Activated CD4-positive, alpha-beta T cell treated with anti-CD3 and anti-CD28 coated beads, Interleukin-2, amount 50 U/mL, for 24 hours (primary cell): Measurements from ENCODE around the gene DMD.

Experiments used
- DNase-seq, 2 donors: peaks; one replicate each; pipeline ENCODE4 v3.0.0-alpha.2; 2020; ENCODE audit warnings: low read depth in 1 of 2, low spot score in 1 of 2

The DMD gene

DNA sequence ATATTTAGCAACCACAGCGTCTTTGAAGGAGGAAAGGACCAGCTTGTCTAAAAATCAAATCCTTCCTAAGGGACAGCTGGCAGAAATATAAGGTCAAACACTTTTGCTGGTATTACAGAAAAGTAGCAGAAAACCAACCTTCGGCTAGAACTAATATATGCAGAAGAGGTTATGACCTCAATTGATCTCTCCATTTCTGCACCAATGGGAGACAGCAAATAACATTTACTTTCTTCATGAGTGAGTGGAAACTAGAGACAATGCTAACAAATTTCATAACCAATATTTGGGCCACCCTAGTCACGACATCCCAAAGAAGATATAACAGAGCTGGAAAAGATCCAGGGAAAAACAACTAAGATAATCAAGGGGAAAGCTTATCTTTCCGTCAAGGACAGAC, 1892.5 kb downstream of the DMD start:
- DNase-seq, result no peak

DNA sequence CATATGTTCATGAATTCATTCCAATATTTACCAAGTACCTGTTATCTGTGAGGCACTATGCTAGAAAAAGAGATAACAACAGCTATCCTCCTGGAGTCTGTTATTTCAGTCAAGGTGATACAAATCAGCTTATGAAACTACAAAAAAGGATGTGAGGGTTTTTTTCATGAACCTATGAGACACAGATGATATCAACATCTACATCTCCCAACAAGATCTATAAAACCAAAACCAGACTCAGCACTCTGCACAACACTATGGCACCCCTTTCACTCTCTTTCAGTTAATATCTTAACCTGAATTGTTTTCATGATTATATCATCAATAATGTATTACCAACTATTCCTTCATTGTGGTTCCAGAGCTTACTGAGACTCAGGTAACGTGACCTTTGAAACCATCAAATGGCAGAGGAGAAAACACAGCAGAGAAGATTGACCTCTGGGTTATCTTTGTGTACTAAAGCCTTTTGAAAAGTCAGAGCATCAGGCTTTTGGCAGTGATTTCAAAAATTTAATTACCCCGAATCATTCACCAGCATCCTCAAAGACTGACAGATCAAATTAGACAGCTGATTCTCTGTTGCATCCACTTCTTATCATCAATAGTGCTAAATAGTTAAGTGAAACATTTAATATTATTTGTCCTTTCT, 1894.9 kb downstream of the DMD start:
- no peak for DNase-seq

DNA sequence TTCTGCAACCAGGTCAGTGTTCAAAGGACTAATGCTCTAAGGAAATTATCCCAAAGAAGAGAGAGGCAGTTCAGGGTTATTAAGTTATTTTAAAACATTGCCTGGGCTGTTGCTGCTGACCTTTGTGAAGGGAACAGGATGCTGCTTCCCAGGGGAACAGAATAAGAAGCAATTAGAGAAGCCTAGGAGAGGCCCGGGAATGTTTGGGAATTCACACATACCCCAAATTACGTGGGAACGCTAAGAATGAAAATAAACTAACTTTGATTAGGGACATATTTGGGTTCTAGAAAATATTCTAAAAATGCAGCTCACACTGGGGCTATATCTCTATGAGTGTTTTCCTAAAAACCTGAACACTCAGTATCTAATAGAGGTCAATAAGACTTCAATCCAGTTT, 1896.4 kb downstream of the DMD start:
- DNase-seq, result no peak

DNA sequence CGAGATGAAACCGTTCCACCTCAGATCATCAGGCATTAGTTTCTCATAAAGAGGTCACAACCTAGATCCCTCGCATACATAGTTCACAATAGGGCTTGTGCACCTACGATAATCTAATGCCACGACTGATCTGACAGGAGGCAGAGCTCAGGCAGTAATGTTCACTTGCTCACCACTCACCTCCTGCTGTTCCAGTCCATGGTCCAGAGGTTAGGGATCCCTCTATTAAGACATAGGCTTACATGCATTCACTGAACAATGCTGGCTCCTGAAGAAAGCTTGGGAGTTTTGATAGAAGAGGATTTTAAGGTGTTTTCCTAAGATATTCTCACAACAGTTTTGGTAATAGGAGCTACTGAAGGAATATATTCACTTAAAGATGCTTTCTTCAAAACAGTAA, 1903.4 kb downstream of the DMD start:
- DNase-seq, result no peak

DNA sequence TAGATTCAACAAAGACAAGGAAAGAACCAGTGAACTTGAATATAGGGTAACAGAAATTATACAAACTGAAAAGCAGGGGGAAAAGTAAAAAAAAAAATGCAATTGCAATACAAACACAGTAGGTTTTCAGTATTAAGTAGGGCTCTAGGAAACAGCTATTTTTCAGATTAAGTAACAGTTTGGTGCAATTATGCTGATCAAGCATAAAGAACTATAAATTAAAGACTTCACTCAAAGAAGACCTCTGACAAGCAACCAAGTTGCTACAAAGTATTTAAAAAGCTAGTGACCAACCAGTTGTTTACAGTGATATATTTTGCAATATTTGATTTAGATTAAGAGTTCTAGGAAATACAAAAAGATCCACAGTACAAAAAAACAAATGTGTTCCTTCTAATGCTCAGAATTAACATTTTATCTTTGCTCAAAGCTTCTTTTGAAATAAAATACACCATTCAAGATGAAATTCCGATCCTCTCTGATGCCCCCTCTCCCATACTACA, 1908.7 kb downstream of the DMD start:
- no peak for DNase-seq

DNA sequence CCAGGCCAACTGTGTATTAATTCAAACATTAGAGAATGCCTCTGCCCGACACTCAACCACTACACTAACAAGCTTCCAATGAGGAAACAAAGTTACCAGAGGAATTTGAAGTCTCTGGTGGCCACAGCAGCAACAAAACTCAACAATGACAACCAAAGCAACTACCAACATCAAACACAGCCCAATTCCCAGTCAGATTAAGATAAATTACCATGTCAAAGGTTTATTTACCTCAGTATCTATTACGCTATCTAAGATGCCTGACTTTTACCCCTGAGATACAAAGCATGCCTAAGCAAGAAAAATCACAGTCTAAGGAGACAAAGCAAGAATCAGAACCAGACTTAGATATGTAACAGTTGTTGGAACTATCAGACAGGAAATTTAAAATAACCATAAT, 1909.4 kb downstream of the DMD start:
- no peak for DNase-seq

DNA sequence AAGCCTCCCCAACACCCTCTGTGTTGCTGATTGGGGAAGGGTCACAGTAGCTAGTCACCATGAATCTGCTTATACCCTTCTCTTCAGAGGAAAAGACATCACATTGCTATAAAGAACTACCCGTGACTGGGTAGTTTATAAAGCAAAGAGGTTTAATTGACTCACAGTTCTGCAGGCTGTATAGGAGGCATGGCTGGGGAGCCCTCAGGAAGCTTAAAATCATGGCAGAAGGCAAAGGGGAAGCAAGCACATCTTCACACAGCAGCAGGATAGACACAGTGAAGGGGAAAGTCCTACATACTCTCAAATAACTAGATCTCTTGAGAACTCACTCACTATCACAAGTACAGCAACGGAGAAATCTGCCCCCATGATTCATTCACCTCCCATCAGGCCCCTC, 1910.1 kb downstream of the DMD start:
- DNase-seq, result no peak

DNA sequence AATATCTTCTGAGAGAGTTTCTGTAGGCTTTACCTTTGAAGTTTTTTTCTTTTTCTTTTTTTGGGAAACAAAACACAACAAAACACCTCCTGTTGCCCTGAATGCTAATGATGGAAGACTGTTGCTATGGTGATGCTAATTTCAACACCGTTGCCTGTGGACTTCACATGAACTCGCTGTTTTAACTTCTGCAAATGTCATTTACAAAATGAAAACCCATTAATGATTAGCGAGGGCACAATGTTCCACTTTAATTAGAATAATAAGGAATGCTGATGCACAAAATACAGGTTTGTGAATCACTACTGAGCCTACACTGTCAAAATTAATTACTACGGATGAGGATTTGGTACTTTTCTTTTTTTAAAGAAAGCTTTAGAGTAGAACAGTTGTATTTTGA, 1912.4 kb downstream of the DMD start:
- DNase-seq, result no peak

DNA sequence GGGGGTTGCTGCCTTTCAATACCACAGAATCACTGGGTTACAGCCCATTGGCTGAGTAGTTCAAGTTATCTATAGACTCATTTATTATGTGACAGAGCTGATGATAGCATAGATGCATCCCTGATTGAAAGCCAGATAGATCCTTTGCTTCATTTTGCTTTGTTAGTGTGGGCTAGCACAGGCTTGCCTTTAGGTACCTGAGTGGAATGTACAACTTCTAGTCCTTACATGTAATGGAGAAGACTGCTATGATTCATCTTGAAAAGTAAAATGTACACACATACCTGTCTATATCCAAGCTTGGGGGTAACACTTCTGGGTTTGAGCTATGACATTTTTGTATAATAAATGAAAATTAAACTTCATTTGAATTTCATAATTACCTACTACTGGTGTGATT, 1913.5 kb downstream of the DMD start:
- no peak for DNase-seq

DNA sequence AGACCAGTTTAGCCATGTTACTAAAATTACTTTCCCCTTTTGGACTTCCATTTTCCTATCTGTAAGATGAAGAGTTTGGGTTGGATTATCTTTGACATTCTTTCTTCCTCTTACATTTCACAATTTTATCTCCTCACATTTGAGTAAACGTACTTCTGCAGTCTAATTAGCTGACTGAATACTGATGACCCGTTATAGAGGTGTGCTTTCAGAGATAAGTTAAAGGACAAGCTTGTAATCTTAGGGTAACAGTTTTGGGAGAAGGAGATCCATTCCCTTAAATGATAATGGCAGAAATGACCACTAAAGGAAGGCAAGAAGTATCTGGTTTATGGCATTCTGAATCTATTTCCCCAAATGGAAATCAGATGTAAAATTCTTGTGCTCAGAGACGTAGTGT, 1916.9 kb downstream of the DMD start:
- no peak for DNase-seq

DNA sequence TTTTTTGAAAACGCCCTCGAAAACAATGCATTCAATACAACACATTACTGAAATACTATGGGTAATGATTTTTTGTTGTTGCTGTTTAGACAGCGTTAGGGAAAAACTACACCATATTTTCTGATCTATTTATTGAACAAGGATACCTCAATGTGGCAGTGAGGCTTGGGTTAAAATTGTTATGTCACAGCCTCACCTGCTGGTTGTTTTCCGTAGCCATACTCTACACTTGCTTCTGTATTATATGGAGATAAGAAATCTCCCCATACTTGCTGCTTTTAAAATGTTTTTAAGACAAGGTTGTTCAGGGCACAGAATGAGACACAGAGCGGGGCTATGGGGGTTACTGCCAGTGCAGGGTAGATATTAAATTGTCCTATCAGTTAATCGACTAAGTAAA, 1917.9 kb downstream of the DMD start:
- DNase-seq, result no peak

DNA sequence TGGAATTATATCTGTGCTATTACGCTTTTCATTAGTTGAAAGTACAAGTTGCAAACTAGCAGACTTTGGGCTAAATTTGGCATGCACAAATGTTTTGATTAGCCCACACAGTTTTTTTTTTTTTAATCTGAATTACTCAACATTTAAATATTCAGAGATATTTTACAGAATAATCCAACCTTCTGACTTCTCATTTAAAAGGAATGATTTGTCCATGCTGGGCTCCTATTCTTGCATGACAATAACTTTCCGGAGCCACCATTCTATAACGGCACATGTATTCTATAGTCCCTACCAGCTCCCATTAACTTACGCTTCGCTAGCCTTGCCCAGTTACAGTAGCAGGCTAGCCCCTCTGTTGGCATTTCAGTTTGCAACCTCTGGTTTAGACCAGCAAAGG, 1920.2 kb downstream of the DMD start:
- DNase-seq, result no peak

DNA sequence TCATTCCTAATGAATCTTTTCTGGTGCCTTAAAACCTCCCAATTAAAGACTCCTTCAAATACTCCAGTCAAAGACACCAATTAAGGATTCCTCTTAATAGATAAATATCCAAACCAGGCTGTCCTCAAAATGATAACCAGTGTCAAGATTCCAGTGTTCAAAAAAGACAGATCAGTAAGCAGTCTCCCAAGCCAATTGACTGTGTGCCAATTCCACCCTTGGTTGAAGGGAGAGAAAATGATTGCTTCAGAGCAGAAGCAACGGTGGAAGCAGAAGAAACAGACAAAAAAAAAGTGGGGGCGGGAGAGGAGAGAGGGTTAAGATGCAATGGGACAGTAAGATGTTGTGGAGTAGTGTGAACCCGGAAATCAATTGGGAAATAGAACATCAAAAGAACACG, 1923.5 kb downstream of the DMD start:
- DNase-seq, result no peak

DNA sequence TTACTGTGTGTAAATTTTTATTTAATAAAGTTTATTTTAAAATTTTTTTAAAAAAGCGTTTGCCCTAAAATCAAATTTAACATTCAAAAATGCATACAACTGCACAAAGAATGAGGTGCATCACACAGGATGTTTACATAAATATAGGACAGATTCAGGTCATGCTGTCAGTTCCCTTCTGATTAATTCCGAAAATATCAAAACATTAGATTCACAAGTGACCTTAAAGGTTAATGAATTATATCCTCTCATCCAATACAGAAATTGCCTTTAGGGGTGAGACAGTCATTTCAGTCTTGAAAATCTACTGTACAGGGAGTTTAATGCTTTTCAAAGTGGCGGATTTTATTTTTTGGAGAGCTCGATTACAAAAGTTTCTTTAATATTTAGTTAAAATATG, 1930.8 kb downstream of the DMD start:
- DNase-seq, result no peak

DNA sequence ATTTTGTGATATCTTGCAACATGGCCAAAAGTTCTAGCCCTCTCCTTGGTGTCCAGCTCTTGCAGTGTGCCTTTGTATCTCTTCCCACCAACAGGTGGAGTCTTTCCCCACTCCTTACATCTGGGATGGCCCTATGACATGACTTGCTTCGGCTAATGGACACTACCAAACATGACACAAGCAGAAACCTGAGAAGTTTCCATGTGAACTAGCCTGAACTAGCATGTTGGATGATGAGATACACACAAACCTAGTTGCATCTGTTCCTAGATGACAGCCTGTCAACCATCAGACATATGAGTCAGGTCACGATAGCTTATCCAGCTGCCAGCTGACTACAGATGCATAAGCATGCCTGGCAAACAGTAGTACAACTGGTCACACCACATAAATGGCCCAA, 1932.0 kb downstream of the DMD start:
- DNase-seq, result no peak

DNA sequence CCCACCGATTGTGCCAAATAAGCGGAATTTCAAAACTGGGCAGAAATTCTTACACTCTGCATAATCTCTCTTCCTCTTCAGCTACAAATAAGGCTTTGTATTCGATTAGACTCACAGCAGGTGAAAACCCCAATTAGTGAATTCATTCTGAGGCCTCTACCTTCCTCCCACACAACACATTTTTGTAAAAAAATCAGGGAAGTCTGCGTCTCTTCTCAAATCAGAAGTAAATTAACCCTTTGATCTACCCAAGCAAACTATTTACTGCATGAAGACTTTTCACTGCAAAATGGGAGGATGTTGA, 1938.9 kb downstream of the DMD start:
- no peak for DNase-seq

DNA sequence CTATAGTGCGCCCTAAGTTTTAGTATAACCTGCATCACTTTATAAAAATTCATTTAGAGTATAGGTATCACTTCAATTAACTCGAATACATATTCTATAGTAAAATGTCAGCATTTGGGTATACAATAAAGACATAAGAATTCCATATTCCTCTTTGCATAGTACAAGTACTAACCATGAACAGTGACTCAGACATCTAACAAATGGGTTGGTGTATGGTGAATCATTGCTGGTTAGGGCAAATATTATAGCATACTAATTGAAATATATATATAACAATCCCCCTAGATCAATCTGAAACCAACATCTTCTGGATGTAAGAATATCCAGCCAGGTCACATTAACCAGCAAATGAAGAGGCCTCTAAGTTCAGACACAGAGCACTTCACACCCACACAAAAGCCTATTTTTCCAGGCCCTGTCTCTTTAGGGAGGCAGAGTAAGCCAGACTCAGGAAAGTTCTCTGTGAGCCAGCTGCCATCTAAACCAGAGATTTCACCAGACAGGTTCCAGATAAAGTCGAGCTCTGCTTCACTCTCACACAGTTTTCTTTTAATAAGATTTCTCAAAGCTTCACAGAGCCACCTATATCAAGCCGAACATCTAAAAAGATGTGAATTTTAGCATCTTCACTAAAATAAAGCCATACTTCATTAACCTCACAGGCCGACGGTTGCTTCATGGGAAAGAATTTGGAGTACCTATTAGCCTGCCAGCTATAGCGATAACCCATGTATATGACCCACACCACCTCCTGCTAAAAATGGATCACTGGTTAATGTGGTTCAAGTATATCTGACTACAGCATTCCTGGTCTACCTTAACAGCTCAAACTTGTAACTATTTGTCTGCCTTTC, 1939.5 kb downstream of the DMD start:
- DNase-seq, result no peak

DNA sequence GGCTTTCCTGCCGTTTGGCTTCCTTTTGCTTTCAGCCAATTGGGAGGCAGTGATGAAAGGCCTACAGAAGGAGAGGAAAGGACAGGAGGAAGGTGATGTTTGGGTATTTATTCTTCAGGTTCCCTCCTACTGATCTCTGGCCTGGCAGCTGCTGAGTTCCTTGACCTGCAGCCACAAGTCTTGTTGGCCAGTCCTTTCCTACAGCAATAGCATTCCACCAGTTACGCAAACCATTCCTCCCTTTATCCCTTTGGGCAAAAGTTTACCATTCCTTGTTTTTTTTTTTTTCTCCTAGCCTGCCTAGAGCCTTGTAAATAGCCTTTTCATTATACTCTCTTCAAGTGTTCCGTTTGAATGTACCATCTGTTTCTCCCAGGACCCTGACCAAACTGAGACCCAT, 1941.4 kb downstream of the DMD start:
- DNase-seq, result no peak

DNA sequence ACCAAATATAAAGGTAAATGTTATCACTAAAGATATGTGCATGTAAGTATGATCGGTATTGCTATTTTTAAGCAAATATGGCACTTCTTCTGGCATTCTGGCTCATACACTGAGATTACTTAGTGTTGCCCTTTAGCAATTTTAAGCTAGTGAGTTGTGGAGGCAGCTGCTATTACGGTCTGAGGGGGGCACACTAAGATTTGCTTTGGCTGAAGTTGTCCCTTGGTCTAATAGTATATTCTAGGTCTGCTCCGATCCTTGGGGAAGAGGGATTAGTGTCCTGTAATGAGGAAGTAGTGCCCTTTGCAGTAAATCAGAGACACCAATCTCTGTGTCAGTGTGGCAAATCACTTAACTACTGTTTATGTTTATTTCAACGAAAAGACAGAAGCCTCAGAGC, 1943.0 kb downstream of the DMD start:
- no peak for DNase-seq

DNA sequence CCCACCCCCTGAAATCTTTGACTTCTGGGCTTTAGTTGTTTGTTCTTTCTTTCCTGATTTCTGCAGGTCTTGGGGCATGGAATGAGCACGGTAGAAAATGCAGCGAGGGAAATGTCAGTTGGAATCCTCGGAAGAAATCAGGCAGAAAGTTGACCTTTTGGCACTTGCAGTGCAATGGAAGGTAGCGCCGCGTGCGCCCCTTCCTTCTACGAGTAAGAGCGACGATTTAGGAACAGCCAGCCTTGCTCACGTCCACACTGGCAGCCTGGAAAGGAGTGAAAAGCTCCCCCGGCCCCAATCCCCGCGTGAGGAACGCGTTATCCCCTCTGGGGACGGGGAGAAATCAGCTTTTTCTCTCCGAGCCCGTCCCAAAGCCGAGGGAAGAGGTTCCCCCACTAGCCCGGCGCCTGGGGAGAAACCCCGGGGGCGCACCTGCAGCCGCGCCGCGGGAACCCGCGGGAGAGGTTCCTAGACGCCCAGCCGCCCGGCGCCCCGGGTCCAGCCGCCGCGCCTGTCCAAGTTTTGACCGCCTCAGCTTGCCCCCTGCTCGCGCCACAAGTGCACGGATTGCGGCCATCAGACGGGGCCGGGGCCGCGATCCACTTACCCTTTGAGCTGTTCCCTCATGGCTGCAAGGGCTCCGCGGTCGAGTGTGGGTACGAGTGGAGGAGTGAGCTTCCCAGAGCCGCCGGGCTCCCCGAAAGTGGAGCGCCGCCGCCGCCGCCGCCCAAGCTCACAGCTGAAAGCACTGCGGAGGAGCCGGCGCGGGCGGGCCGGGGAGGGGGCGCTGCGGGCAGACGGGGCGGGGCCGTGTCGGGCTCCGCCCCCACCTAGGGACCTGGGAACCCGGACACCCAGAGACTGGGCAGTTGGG, 1944.9 kb downstream of the DMD start:
- no peak for DNase-seq

DNA sequence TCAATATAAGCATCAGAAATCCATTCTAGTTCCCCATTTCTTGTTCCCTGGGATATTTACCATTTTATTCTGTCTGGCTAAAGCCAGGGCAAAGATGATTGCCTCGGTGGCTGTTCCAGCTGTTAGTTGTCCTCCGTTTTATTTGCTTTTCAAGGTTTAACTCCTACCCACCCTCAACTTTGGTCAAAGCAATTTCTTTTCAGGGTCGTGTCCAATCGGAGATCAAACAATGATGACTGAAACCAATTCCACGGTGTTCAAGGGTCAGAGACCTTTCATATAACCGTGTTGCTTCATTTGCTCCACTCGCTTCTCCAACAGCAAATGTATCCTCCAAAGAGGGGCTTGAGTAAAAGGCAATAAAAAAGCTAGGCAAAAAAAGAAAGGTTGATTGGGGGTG, 1946.0 kb downstream of the DMD start:
- no peak for DNase-seq

DNA sequence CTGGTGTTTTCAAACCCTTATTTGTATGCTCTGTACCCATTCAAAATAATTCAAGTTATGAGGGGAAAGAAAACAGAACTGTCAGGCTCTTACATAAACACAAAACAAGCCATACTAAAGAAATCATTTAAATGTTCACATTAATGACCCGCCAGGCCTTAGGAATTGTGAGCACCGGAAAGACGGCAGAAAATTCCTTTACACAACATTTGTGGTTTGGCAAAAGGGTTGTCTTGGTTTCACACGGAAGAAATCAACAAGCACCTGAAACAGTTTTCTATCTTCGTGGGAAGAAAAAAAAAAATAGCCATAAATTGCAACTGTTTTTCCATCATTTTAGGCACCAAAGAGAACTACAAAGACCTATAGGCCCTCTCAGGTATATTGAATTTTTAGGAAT, 1951.0 kb downstream of the DMD start:
- no peak for DNase-seq
